T-helper 1 cell treated with Interleukin-12 subunit alpha and Interleukin-12 subunit beta and Interleukin-4 antibody, amounts not matched to agents 30 ng/mL and 1 ng/mL, for 36 hours (primary cell): ENCODE results near the gene AGBL5. TPM values are rescaled to one million over a fixed set of nuclear protein-coding genes. Genes with fewer than 3 reads are reported as not detected.

Experiments used
- intact Hi-C: fragments of 100-400 bp; cut with micrococcal nuclease; formaldehyde crosslinking; loops from one replicate; pipeline ENCODE4 v1.15.1; 2024
- total RNA-seq: library from RNA; stranded (reverse); gene quantifications from 2 replicates; pipeline ENCODE4 v1.2.3, GENCODE V29; 2022

Gene AGBL5
- total RNA-seq, 1 donor from 2014 or later = 11.1 TPM

GRCh38 chr2:27086090-27086723 is 34.7 kb downstream of the AGBL5 start:
- intact Hi-C loops = loop anchor here (1.0 to 10.0 kb wide), 13 partner anchors 10 to 1789 kb away; partner anchors contain the start of genes AGBL5, ATRAID, CAD and GTF3C2

- intact Hi-C loops = loop anchor here (1.0 to 10.0 kb wide), 13 partner anchors 9 to 1788 kb away; partner anchors contain the start of genes AGBL5, ATRAID, CAD and GTF3C2
Observed at GRCh38 chr2:27086724-27087593, 35.5 kb downstream of the AGBL5 start, which contains the start of gene KHK. Gene KHK (plus strand): TSS chr2:27086772. CDS start chr2:27087260, 488 bp downstream.

GRCh38 chr2:27087823-27088410 is 36.4 kb downstream of the AGBL5 start:
- intact Hi-C loops = loop anchor here (2.0 to 10.0 kb wide), 3 partner anchors 175 to 1787 kb away; partner anchors contain the start of genes SLC30A3, SLC4A1AP, SUPT7L and TRMT61B

GRCh38 chr2:27088634-27089033 is 37.2 kb downstream of the AGBL5 start:
- intact Hi-C loops = loop anchor here (10.0 kb wide), 2 partner anchors 576 to 1786 kb away; partner anchors contain the start of genes SLC4A1AP, SUPT7L and TRMT61B

GRCh38 chr2:27089111-27089954 is 37.9 kb downstream of the AGBL5 start:
- intact Hi-C loops = loop anchor here (10.0 kb wide), 2 partner anchors 575 to 1785 kb away; partner anchors contain the start of genes SLC4A1AP, SUPT7L and TRMT61B

GRCh38 chr2:27091746-27092695 is 40.6 kb downstream of the AGBL5 start:
- intact Hi-C loops = no loop called here

GRCh38 chr2:27092696-27093429 is 41.4 kb downstream of the AGBL5 start:
- intact Hi-C loops = no loop called here

GRCh38 chr2:27093430-27094352 is 42.2 kb downstream of the AGBL5 start:
- intact Hi-C loops = no loop called here

GRCh38 chr2:27094353-27094984 is 43.0 kb downstream of the AGBL5 start:
- intact Hi-C loops = no loop called here

GRCh38 chr2:27095427-27095744 is 43.9 kb downstream of the AGBL5 start:
- intact Hi-C loops = no loop called here

- intact Hi-C loops = loop anchor here (1.0 kb wide), 5 partner anchors 10 to 260 kb away; partner anchors contain the start of genes ABHD1, GTF3C2, KHK and PREB
Observed at GRCh38 chr2:27095745-27096651, 44.5 kb downstream of the AGBL5 start.

- intact Hi-C loops = loop anchor here (1.0 kb wide), 5 partner anchors 11 to 259 kb away; partner anchors contain the start of genes ABHD1, GTF3C2, KHK and PREB
Observed at GRCh38 chr2:27096748-27097297, 45.4 kb downstream of the AGBL5 start.

- intact Hi-C loops = no loop called here
Observed at GRCh38 chr2:27097341-27097740, 45.9 kb downstream of the AGBL5 start.

- intact Hi-C loops = no loop called here
Observed at GRCh38 chr2:27099334-27099955, 48.0 kb downstream of the AGBL5 start.

- intact Hi-C loops = no loop called here
Observed at GRCh38 chr2:27100036-27100435, 48.6 kb downstream of the AGBL5 start.
